GM19328 (cell line): ENCODE results near the gene SLC27A3.
"Not testable (repeated sequence)": the region's sequence is repeated elsewhere in the genome, so short reads cannot be mapped to it uniquely, and the experiment has no call there.

Source experiments
- ATAC-seq: cut with Tn5 transposase; IDR thresholded peaks from one replicate; pipeline ENCODE4 v1.9.1; 2021; ENCODE audit warnings: mild to moderate bottlenecking, moderate library complexity; ENCODE audit not compliant: unreplicated experiment

SLC27A3 gene

DNA sequence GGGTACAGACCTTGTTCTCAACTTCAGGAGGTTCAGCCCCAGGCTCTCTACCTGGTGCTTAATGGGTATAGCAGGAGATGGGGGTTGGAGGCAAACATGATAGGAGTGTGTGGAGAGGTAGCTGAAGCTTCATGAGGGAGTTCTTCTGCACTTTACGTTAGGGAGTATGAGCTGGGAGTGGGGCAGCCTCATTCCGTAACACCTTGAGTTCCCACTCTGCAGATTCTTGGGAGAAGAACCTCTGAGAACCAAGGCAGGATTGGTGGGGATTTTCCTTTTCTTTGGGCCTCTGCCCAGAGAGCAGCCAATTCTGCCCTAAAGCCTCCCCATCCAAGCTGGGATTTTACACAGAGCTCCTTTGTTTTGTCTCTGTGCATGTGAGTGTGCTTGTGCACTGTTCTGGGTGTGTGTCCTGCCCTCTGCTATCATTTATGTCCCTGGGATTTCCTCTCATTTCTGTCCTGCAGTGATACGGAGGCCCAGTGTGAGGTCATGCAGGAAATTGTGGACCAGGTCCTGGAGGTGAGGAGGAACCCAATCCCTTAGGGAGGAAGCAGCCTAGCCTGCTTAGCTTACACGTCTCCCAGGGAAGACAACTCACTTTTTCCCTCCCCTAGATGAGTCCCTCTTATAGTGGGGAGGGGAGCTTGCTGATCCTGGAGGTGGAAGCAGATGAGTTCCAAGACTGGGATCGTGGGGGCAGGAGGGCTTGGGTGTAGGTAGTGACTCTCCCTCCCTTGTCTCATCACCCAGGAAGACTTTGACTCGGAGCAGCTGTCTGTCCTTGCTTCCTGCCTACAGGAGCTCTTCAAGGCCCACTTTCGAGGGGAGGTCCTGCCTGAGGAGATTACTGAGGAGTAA is 11.6 kb upstream of the SLC27A3 start:
- no peak for ATAC-seq

GRCh38 chr1:153764310-153764709 is 10.9 kb upstream of the SLC27A3 start:
- ATAC-seq: no peak

- ATAC-seq: not testable (repeated sequence)
Observed at GRCh38 chr1:153766663-153767062, 8.5 kb upstream of the SLC27A3 start.

- ATAC-seq: no peak
Observed at GRCh38 chr1:153767519-153767918, 7.7 kb upstream of the SLC27A3 start.

DNA sequence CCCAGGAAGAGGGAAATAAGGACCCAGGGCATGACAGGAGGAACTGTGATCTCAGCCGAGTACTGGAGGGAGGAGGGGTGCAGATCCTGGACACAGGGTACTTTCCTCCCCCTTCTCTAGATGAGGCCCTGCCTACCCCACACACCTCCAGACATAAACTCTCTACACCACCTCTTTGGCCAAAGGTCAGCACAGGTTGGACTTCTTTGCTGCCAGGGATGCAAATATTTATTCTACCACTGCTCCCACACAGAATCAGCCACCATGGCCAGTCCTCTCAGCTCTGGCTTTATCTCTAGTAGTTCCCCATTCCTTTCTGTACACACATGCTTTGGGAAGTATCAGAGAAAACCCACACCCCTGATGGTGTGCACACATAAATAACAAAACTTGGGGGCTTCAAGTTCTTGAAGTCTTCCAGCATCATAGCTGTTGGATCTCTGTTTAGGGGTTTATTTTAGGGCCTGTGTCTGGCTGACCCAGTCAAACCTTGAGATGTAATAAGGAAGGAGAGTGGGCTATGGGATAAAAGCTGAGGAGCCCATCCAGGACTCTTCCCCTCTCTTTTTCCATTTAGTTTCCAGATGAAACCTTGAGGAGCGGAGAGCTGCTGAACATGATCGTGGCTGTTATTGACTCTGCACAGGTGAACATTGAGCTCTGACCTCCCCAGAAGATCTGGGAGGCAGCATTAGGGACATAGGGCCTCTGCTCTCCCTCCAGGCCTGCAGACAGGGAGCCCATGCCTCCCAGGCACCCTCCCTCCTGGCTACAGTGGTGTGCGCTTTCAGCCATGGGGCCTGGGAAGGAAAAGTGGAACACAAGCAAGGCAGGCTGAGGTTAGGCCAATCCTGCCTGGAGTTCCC is 6.7 kb upstream of the SLC27A3 start:
- no peak for ATAC-seq

DNA sequence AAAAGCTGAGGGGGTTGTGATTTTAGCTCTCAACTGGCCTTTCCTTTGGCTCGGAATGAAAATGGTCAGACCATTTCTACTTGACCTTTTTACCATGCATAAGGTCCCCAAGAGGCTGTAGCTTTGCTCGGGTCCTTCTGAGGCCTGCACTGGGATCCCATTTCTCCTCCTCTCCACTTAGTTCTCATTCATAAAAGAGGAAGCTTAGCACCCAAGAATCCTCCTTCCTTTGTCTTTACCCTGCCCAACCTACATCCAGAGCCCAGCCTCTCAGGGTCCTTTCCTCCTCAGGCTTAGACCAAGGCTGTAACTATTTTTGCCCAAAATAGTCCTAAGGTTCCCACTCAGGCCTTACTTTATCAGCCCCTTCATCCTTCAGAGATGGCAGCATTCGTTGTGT is 6.0 kb upstream of the SLC27A3 start:
- no peak for ATAC-seq

DNA sequence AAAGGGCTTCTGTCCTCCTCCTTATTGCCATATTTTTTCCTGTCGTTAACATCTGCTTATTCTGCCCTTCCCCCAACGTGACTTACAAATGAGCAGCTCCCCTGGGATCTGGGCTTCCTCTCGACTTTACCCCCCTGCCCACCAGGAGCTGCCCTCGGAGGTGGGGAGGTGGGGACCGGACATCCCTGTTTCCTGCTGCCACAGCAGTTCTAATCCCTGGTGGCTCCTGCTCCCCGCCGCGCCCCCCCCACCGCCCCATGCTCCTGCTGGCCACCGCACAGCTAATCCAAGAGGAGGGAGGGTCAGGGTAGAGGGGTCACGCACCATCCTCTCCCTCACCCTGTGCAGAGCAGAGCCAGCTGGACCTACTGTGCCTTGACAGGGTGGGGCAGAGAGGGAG is 4.4 kb upstream of the SLC27A3 start:
- no peak for ATAC-seq

- ATAC-seq: no peak
Observed at GRCh38 chr1:153771261-153771660, 3.9 kb upstream of the SLC27A3 start.

- ATAC-seq: no peak
Observed at GRCh38 chr1:153771841-153772593, 3.2 kb upstream of the SLC27A3 start.

GRCh38 chr1:153773096-153773921 is 1.9 kb upstream of the SLC27A3 start:
- ATAC-seq: no peak

DNA sequence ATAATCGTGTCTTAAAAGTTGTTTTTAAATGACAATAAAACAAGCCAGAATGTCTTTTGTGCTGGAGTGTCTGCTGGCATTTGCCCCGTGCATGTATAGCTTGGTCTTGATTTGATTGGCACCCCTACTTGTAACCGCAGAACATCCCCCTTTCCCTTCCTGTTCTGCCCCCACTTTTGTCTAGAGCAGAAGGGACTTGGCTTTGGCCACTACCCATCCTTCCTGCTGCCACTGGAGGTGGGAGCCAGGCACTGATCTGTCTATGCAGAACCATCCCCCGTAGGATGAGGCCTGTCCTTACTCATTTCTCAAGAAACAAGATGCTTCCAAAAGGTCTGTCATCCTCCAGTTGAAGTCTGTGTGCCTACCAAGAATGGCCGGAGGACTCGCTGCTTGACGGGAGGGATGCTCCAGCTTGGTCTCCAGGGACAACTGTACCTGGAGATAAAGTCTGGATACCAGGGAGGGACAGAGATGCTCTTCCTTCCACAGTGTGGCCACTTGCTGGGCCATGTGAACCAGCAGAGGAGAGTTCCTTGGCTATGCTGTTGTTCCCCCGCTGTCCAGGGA is 1.1 kb upstream of the SLC27A3 start:
- no peak for ATAC-seq

- peak; percentile 47 for ATAC-seq
Observed at GRCh38 chr1:153775458-153776327, 486 bp downstream of the SLC27A3 start.

- ATAC-seq: no peak
Observed at GRCh38 chr1:153776352-153776751, 1.1 kb downstream of the SLC27A3 start.

DNA sequence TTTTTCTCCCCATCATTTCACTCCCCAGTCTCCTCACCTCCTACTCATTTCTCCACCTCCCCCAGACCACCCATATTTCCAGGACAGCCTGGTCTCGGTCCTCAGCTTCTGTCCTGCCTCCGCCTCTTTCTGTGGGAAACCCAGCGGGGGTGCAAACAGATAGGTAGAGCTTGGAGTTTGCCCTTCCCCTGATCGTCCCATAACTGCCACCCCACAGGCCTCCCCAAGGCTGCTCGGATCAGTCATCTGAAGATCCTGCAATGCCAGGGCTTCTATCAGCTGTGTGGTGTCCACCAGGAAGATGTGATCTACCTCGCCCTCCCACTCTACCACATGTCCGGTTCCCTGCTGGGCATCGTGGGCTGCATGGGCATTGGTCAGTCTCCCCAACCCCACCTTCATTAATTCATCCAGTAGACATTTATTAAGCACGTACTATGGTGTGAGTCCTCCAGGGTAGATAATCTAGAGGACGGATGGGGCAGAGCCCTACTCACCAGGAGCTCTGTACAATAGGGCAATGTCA is 1.7 kb downstream of the SLC27A3 start:
- no peak for ATAC-seq

DNA sequence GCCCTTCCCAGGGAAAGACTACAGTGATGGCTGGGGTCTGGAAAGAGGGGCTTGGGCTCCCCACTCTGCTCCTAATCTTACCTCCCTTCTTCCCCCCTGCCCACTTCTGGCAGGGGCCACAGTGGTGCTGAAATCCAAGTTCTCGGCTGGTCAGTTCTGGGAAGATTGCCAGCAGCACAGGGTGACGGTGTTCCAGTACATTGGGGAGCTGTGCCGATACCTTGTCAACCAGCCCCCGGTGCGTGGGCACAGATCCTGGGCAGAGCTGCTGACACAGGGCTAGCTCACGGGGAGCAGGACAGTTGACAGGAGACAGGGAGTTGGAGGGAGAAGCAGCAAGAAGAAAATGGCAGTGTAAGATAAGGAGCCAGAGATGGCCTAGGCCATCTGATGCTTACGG is 2.4 kb downstream of the SLC27A3 start:
- no peak for ATAC-seq

DNA sequence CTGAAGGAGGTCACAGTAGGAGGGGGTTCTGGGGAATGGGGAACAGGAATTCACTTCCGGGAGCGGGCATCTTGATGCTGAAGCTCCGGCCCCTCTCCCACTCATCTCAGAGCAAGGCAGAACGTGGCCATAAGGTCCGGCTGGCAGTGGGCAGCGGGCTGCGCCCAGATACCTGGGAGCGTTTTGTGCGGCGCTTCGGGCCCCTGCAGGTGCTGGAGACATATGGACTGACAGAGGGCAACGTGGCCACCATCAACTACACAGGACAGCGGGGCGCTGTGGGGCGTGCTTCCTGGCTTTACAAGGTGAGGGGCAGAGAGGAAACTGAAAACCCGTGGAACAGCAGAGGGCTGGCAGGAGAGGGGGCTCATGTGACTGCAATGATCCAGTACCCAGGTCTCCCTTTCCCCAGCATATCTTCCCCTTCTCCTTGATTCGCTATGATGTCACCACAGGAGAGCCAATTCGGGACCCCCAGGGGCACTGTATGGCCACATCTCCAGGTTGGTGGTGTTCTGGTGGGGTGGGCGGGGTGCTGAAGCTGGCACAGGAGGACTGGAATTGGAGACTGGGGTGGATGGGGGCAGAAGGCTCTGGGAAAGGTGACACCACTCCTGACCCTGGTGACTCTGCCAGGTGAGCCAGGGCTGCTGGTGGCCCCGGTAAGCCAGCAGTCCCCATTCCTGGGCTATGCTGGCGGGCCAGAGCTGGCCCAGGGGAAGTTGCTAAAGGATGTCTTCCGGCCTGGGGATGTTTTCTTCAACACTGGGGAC is 3.0 kb downstream of the SLC27A3 start:
- no peak for ATAC-seq

GRCh38 chr1:153778824-153779519 is 3.8 kb downstream of the SLC27A3 start:
- no peak for ATAC-seq
